ENCODE data around the gene FAM107B. TPM values are rescaled to one million over a fixed set of nuclear protein-coding genes. Genes with fewer than 3 reads are reported as not detected.
"Not testable (repeated sequence)": the region's sequence is repeated elsewhere in the genome, so short reads cannot be mapped to it uniquely, and the experiment has no call there.

The FAM107B gene
- 36.6 TPM for total RNA-seq

DNA sequence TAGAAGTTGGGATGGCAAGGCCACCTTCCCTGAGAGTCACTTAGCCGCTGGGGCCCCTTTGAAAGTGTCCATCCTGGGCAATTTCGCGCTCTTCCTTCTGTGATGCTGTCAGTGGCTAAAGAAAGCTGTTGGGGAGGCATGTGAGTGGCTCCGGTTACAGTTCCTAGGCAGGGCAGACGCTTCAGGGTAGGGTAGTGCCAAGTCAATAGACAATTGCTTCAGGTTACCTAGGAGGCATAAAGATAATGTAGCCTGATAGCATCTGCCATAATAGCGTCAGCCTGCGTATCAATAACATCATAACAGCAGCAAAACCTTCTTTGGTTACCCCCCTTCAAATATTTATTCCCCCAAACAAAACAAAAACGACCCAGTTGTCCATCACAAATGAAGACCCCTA lies at the start of gene FAM107B:
TSS of gene FAM107B (minus strand) at position 101 of the 400 bp plus-strand sequence. CDS start 234 bp downstream, outside the sequence.
- DNase-seq, result peak; percentile 21

DNA sequence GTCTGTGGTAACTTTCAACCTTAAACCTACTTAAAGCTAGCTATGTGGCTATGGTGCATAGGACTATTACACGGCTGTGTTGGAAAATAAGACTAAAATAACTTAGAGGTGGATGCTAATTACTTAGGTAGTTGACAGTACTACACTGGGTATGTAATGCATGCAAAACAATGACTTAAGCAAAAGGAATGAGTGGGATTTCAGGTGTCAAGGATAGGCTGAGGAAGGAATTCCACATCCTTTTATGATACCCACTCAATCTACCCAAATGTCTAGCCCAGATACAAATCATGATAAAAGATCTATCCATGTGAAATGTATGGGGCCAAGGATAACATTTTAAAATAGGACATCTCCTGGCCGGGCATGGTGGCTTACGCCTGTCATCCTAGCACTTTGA lies 49.3 kb upstream of the FAM107B start:
- no peak for DNase-seq

DNA sequence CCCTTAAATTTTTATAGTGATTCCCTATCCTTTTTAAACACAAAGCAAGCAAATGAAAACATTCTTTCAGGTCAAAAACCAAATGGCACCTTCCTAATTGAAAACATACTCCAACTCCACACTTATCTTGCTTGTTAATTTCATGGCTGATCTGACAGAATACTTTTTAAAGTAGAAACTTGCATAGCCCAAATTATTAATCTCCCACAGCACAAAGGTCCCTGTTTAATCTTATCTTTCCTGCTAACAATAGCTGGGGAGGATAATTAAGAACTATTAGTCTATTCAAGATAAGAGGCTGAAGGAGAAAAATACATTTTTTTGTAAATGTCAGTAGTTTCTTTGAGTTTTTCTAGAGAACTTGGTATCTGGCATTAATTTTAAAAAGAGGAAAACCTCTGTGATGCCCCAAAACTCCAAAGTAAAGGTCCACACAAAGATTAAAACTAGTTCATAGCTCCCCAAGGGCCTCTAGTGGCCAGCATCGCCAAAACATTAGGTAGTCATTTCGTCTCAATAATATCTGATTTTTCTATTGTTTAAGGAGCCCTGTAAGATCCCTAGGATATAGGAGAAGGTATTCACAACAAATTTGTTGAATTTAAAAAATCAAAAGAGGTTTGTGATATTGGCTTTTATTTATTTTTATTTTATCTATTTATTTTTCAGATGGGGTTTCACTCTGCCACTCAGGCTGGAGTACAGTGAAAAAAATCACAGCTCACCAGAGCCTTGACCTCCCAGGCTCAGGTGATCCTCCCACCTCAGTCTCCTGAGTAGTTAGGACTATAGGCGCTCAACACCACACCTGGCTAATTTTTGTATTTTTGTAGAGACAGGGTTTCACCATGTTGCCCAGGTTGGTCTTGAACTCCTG lies 48.4 kb upstream of the FAM107B start:
- peak; percentile 62 for DNase-seq

DNA sequence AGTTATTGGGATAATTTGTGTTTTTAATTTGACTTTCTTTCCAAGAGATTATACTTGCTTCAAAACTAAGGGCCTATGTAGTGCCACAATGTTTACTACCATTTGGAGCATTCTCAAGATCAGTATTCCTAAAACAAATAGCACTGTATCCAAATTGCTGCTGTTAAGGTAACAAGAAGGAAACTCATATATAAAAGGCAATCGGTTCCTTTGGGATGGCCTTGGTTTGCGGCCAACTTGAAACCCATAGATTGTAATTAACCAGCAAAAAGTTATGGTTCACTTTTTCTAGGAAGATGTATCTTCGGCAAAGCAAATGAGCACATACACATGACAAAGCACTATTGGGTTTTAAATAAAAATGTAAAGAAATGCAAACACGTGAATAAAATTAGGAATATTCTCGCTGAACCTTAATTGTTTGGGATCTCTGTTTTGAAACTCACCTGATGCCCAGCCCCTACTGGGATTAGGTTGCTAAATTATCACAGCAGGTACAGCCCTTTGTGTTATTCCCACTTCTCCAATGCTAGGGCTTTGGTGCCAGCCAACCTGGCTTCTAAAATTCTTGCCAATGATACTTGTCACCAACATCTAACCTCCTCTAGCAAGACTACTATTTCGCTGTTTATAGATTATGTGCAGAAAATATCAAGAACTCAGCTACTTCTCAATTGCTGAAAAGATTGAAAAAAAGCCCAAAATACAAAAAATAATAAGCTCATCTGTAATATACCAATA lies 47.1 kb upstream of the FAM107B start:
- DNase-seq, result no peak

DNA sequence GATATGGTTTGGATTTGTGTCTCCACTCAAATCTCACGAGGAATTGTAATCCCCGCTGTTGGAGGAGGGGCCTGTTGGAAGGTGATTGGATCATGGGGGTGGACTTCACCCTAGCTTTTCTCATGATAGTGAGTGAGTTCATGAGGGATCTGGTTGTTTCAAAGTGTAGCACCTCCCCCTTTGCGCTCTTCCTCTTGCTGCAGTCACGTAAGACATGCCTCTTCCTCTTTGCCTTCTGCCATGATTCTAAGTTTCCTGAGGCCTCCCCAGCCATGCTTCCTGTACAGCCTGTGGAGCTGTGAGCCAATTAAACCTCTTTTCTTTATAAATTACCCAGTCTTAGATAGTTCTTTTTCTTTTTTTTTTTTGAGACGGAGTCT lies 46.1 kb upstream of the FAM107B start:
- DNase-seq, result no peak

DNA sequence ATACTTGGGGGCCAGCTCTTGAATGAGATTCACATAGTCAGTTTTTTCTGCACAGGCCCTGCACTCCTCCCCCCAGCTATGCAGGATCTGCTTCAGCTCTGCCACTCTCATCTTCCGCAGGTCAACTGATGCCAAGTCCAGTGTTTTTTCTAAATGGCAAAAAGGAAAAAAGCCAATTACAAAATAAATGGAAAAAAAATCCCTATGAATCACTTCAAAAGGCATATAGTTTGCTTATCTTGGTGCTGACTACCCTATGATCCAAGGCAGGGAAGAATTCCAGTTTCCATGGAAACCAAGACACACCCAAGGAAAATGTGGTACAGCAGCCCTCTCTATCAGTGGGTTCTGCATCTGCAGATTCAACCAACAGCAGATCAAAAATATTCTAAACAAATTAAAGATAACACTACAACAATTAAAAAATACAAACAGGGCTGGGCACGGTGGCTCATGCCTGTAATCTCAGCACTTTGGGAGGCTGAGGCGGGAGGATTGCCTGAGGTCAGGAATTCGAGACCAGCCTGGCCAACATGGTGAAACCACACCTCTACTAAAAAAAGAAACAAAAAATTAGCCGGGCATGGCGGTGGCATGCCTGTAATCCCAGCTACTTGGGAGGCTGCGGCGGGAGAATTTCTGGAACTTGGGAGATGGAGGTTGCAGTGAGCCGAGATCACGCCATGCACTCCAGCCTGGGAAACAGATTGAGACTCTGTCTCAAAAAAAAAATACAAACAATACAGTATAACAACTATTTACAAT lies 45.5 kb upstream of the FAM107B start:
- no peak for DNase-seq

DNA sequence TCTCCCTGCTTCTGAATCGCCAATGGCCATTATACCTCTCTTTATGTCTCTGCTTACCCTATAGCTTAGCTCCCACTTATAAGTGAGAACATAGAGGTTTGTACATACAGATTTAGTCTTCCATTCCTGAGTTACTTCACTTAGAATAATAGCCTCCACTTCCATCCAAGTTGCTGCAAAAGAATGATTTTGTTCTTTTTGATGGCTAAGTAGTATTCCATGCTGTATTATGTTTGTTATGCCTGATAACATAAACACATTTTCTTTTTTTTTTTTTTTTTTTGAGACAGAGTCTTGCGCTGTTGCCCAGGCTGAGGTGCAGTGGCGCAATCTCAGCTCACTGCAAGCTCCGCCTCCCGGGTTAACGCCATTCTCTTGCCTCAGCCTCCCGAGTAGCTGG lies 42.0 kb upstream of the FAM107B start:
- DNase-seq, result not testable (repeated sequence)

DNA sequence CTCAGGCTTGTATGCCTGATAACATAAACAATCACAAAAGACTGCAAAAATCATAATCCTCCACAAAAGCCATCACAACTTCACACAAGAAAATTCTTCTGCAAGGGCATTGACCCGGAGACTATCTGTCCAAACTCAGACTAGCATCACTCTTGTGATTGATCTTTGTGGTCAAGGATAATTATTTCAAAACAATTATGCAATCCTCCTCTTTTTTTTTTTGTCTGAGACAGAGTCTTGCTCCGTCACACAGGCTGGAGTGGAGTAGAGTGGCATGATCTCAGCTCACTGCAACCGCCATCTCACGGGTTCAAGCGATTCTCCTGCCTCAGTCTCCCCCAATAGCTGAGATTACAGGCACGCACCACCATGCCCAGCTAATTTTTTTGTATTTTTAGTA lies 41.0 kb upstream of the FAM107B start:
- no peak for DNase-seq

DNA sequence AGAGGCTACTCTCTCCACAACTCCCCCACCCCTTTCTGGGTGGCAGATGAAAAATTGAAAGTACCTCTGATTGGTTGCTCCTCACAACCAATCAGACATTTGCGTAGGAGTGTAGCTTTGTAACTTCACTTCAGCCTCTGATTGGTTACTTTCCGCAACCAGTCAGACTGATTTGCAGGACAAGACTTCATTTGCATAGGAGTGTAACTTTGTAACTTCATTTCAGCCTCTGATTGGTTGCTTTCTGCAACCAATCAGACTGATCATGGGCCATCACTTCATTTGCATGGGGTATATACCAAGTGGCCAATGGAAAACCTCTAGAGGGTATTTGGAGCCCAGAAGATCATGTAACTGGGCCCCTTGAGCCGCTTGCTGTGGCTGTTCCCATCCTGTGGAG lies 37.6 kb upstream of the FAM107B start:
- DNase-seq, result no peak

DNA sequence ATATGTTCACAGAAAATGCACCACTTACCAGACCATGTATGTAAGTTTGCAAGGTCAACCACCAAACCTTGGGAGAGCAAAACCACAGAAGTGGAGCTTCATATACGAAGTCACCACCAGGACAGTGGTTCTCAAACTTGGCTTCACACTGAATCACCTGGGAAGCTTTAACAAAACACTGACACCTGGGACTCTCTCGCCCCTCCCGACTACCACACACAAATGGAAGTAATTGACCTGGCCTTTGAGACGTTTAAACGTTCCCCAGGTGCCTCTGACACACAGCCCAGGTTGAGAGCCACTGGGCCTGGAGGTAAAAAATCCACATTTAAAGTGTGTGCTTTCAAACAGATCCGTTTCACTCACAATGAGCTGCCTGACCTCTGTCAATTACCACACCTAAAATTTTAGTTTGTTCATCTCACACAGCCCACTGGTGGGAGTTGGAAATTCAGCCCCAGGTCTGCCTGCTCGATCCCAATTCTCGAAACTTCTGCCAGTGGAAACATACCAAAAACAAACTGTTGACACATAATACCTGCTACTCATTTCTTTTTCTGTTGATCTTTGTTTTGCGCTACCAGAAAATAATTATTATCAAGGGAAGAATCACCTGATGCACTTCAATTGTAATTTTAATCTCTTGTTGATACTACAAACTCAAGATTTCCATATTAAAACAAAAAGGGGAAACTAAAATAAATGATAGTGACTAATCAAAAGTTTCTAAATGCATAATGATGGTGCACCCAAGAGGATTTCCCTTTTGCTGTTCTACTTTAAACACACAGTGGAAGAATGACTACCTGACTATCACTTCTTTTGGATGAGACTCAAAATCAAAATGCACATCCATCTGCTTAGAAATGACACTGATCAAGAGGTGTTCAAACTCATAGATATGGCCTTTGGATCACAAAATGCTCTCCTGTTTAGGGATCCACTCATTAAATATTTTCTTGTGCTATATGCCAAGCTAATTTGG lies 36.6 kb upstream of the FAM107B start:
- DNase-seq, result peak; percentile 18

DNA sequence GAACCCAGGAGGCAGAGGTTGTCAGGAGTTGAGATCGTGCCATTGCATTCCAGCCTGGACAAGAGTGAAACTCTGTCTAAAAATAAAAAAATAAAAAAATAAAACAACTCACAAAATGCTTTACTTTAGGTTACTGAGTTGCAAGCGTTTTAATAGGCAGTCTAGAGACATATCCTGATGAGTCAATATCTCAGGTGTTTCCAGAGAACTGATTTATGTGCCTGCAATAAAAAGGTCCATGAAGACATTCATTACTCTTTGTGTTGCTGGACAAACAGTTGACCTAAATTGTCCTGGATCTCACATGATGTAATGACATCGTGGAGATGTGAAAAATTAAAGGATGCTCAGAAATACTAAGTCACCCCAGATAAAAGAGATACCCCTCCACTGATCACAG lies 31.6 kb upstream of the FAM107B start:
- no peak for DNase-seq

DNA sequence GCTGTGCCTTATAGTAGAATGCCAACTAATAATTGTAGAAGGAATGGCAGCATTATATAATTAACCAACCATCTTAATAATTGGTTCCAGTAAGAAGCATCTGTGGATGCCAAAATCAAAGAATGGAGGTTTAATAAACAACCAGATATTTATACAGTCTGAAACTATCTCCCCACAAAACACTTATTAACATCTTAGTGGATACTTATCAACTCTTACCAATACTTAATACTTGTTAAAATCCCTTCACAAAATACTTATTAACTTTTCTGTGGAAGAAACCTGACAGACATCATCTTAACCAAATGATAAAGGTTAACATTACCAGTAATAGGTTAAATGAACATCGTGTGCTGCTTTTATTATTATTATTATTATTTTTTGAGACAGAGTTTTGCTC lies 29.1 kb upstream of the FAM107B start:
- DNase-seq, result no peak

DNA sequence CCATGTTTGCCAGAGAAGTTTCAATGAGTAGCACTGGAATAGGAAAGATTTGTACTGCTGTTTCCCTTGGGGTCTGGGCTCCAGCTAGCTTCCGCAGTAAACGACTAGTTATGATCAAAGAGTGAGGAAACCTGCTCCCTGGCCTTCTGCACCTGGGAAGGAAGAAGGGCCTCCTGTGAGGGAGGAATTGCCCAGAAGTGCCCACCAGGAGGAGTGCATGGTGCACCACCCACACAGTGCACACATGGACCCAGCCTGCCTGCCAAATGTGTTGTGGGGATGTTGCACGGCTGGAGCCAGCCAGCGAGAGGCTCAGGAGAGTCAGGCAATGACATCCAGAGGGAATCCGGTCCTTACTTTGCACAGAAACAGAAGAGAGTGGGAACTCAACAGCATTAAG lies 27.0 kb upstream of the FAM107B start:
- peak; percentile 18 for DNase-seq

DNA sequence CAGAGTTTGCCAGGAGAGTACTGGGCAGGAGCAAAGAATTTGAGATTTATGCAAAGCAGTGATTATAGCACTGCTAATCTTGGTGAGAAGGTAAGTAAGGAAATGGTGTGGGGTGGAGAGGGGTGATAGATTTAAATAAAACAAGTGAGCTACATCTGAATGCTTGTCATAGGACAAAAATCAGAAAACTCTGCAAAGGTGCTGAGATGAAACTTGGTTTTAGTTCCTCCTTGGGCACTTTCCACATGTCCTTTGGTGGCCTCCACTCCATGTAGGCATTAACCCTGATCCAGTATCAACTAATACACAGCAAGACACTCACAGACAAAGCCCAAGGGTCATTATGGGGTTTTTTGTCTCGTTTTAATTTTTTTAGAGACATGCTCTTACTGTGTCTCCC lies 25.7 kb upstream of the FAM107B start:
- DNase-seq, result no peak

DNA sequence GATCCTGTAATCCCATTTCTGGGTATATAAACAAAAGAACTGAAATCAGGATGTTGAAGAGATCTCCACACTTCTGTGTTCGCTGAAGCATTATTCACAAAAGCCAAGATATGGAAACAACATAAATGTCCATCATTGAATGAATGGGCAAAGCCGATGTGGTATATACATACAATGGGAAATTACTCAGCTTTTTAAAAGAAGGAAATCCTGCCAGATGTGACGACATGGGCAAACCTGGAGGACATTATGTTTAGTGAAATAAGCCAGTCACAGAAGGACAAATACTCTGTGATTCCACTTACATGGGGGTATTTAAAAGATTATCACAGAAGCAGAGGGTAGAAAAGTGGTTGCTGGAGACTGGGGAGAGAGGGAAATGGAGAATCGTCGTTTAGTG lies 23.9 kb upstream of the FAM107B start:
- DNase-seq, result no peak

DNA sequence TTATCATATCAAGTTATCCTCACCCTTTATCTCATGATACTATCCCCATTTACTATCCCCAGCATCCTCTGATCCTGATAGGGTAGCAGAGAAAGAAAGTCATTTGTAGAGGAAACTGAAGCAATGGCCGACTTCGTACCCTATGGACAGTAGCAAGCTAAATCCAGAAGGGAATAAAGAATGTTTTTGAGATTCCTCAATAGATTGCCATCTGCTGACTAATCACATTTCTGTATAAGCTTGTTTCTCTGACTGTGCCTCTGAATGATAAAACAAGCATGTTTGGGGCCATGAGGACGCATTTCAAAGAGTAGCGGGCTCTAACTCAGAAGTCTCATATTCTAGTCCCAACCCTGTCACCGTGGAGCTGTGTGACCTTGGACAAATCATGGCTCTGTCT lies 13.2 kb upstream of the FAM107B start:
- no peak for DNase-seq

DNA sequence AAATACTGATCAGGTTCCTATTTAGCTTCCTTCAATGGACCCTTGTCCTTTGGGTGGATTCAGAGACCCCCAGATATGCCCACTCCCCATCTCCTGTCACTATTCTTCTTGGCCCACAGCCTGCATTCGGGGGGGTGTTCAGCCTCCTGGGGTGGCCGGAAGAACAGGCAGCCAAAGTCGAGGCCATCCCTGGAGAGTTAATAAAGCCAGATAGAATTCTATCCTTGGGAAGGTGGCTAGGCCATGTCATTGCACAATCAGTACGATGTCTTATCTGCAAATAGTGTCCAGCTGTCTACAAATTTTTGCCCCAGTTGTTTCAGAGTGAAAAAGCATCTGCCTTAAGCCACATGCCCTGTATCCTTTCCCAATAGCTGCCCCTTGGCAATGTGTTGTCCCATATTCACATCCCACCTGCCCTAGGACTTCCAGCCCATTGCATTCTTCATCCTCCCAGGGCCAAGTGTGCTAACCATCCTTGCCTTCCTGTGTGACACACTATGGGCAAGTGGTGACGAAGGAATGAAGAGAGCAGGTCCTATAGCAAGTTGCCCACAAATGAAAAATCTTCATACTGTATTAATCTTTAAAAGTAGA lies 9.9 kb upstream of the FAM107B start:
- DNase-seq, result no peak

DNA sequence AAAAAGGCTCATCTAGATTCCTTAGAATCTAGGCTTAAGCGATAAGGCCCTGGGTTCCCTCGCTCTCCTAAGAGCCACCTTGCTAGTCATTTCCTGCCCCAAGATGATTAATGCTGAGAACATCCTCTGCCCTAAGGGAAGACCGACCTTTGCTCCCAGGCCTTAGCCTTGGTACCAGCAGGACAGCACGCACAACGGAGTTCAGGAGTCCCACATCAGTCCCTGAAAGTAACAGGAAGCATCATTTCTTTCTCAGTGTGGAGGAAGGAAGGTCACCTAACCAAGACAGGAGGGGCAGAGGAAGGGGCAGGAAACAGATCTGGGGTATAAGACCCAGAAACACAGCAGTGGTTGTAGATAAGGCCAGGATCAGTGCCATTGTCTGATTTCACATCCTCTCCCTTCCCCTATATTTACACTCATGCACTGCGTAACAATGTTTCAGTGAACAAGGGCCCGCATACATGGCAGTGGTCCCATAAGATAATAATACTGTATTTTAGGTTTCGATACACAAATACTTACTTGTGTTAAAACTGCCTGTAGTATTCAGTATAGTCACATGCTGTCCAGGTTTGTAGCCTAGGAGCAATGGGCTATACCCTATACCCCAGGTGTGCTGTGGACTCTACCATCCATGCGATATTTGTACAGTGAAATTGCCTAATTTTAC lies 8.1 kb upstream of the FAM107B start:
- DNase-seq, result no peak

DNA sequence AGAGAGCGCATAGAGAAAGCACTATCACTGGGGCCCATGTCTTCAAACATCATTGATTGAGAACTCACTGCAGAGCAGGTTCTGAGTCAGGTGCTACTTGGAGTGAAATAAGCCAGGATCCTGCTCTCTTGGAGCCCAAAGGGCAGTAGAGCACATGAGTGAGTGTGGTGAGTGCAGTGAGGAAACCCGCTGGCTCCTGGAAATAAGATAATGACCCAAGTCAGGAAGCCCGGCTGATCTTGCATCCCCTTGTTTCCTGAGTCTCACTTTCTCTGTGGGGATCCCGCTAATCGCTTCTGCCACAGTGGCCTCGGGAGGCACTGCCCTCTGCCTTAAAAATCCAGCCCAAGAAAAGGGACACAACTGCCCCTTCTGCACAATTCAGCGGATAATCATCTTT lies 7.1 kb upstream of the FAM107B start:
- no peak for DNase-seq

DNA sequence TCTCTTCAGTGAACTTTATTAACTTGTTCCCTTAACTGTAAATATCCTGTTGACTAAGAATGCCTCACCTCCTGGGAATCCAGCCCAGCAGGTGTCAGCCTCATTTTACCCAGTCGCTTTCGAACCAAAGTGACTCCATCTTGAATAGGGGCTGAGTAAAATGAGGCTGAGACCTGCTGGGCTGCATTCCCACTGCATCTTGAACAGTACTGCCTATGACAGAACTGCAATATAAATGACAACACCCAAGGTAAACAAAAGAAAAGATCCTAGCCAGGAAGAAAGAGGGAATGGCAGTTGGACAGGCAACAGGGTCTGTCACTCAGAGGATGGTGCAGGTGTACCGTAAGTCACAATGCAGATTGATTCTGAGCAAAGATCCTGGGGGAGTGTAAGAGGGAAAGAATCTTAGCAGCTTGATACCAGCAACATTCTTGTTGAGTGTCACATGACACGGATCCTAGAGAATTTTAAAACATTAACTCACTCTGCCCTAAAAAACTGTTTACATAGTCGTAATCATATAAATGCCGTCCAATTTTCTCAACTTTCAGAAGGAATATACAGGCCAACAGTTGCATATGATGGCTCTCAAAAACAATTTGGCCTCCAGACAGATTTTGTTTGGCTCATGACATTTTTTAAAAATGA lies 4.4 kb upstream of the FAM107B start:
- peak; percentile 38 for DNase-seq

Measured in tongue (tissue), 2 donors.